ENCODE measurements around the gene MYO18B. TPM values are rescaled to one million over a fixed set of nuclear protein-coding genes. Genes with fewer than 3 reads are reported as not detected.

MYO18B gene
- total and polyA plus RNA-seq, 7 experiments from 2014 or later = 0.22 to 0.97 (median 0.42) TPM; not detected in 2

GRCh38 chr22:25899566-25899965 is 157.6 kb downstream of the MYO18B start:
- H3K27me3 Mint-ChIP-seq = peaks cover 0 to 24% (median 17%) of the 10 kb centered on the region in 5 donors
- Histone ChIP-seq H3K27ac (ENCODE audit: low read depth, low read length) (no peak overlapping the region), H3K4me3 (ENCODE audit: low read length) (no peak overlapping the region), H3K36me3 (ENCODE audit: control insufficient read depth in 2 of 3, insufficient read depth in 3 of 3, low read length in 3 of 3) (no peaks in the 10 kb centered on the region), H3K27me3 (ENCODE audit: control insufficient read depth in 2 of 2, insufficient read depth in 2 of 2, low read length in 2 of 2) (no peaks in the 10 kb centered on the region), H3K4me1 (ENCODE audit: control insufficient read depth in 2 of 2, insufficient read depth in 2 of 2, low read length in 2 of 2) (no peaks in the 10 kb centered on the region), H3K9me3 (ENCODE audit: control insufficient read depth in 2 of 3, low read length in 3 of 3) (no peaks in the 10 kb centered on the region)
- H3K4me1 Mint-ChIP-seq = no peaks in the 10 kb centered on the region
- peaks cover 0 to 3% (median 0%) of the 10 kb centered on the region in 11 donors for H3K9me3 Mint-ChIP-seq
- peaks cover 0 to 1% (median 0%) of the 10 kb centered on the region in 5 donors for H3K36me3 Mint-ChIP-seq
- ChIA-PET POLR2A (no interaction called here), CTCF (no interaction called here)
- no peak overlapping the region for H3K4me3 Mint-ChIP-seq
- no peak overlapping the region for H3K27ac Mint-ChIP-seq
- intact Hi-C loops (cut with micrococcal nuclease) = loop anchor here in 1 of 2 donors (5.0 kb wide), 1 partner anchor 433 kb away; no protein-coding TSS in a partner anchor
- ATAC-seq (no peak), DNase-seq (no peak)

GRCh38 chr22:25900390-25900789 is 158.4 kb downstream of the MYO18B start:
- CTCF ChIA-PET = no interaction called here
- Histone ChIP-seq H3K27ac (ENCODE audit: low read depth, low read length) (no peak overlapping the region), H3K27me3 (ENCODE audit: control insufficient read depth in 2 of 2, insufficient read depth in 2 of 2, low read length in 2 of 2) (no peaks in the 10 kb centered on the region), H3K4me3 (ENCODE audit: low read length) (no peak overlapping the region), H3K9me3 (ENCODE audit: control insufficient read depth in 2 of 3, low read length in 3 of 3) (no peaks in the 10 kb centered on the region), H3K4me1 (ENCODE audit: control insufficient read depth in 2 of 2, insufficient read depth in 2 of 2, low read length in 2 of 2) (no peaks in the 10 kb centered on the region), H3K36me3 (ENCODE audit: control insufficient read depth in 2 of 3, insufficient read depth in 3 of 3, low read length in 3 of 3) (no peaks in the 10 kb centered on the region)
- ATAC-seq (no peak), DNase-seq (no peak)
- POLR2A ChIA-PET = no interaction called here
- Mint-ChIP-seq H3K36me3 (peaks cover 0 to 1% (median 0%) of the 10 kb centered on the region in 5 donors), H3K27me3 (peaks cover 0 to 28% (median 20%) of the 10 kb centered on the region in 5 donors), H3K4me3 (no peak overlapping the region), H3K27ac (no peak overlapping the region), H3K4me1 (no peaks in the 10 kb centered on the region), H3K9me3 (peaks cover 0 to 3% (median 0%) of the 10 kb centered on the region in 11 donors)
- intact Hi-C loops (cut with micrococcal nuclease) = no loop called here

GRCh38 chr22:25900880-25901279 is 158.9 kb downstream of the MYO18B start:
- Mint-ChIP-seq H3K9me3 (peaks cover 0 to 3% (median 0%) of the 10 kb centered on the region in 11 donors), H3K27me3 (peaks cover 0 to 30% (median 21%) of the 10 kb centered on the region in 5 donors), H3K4me3 (no peak overlapping the region), H3K4me1 (no peaks in the 10 kb centered on the region), H3K27ac (no peak overlapping the region), H3K36me3 (peaks cover 0 to 1% (median 0%) of the 10 kb centered on the region in 5 donors)
- DNase-seq = no peak
- no peak for ATAC-seq
- Histone ChIP-seq H3K27ac (ENCODE audit: low read depth, low read length) (no peak overlapping the region), H3K36me3 (ENCODE audit: control insufficient read depth in 2 of 3, insufficient read depth in 3 of 3, low read length in 3 of 3) (no peaks in the 10 kb centered on the region), H3K4me1 (ENCODE audit: control insufficient read depth in 2 of 2, insufficient read depth in 2 of 2, low read length in 2 of 2) (no peaks in the 10 kb centered on the region), H3K27me3 (ENCODE audit: control insufficient read depth in 2 of 2, insufficient read depth in 2 of 2, low read length in 2 of 2) (no peaks in the 10 kb centered on the region), H3K4me3 (ENCODE audit: low read length) (no peak overlapping the region), H3K9me3 (ENCODE audit: control insufficient read depth in 2 of 3, low read length in 3 of 3) (no peaks in the 10 kb centered on the region)
- POLR2A ChIA-PET = no interaction called here
- CTCF ChIA-PET = no interaction called here
- intact Hi-C loops (cut with micrococcal nuclease) = no loop called here

GRCh38 chr22:25902402-25902801 is 160.4 kb downstream of the MYO18B start:
- no peaks in the 10 kb centered on the region for H3K4me1 Mint-ChIP-seq
- H3K9me3 Mint-ChIP-seq = peaks cover 0 to 5% (median 2%) of the 10 kb centered on the region in 11 donors
- peaks cover 0 to 4% (median 0%) of the 10 kb centered on the region in 5 donors for H3K36me3 Mint-ChIP-seq
- no peak overlapping the region for H3K4me3 ChIP-seq (ENCODE audit: low read length)
- H3K27ac Mint-ChIP-seq = no peak overlapping the region
- peaks cover 0 to 29% (median 21%) of the 10 kb centered on the region in 5 donors for H3K27me3 Mint-ChIP-seq
- CTCF ChIA-PET = no interaction called here
- H3K4me1 ChIP-seq (ENCODE audit: control insufficient read depth in 2 of 2, insufficient read depth in 2 of 2, low read length in 2 of 2) = no peaks in the 10 kb centered on the region
- H3K27ac ChIP-seq (ENCODE audit: low read depth, low read length) = no peak overlapping the region
- intact Hi-C loops (cut with micrococcal nuclease) = no loop called here
- H3K27me3 ChIP-seq (ENCODE audit: control insufficient read depth in 2 of 2, insufficient read depth in 2 of 2, low read length in 2 of 2) = no peaks in the 10 kb centered on the region
- H3K9me3 ChIP-seq (ENCODE audit: control insufficient read depth in 2 of 3, low read length in 3 of 3) = no peaks in the 10 kb centered on the region
- no peak for ATAC-seq
- no peak overlapping the region for H3K4me3 Mint-ChIP-seq
- DNase-seq = no peak
- POLR2A ChIA-PET = no interaction called here
- no peaks in the 10 kb centered on the region for H3K36me3 ChIP-seq (ENCODE audit: control insufficient read depth in 2 of 3, insufficient read depth in 3 of 3, low read length in 3 of 3)

- H3K9me3 ChIP-seq (ENCODE audit: control insufficient read depth in 2 of 3, low read length in 3 of 3) = no peaks in the 10 kb centered on the region
- no peaks in the 10 kb centered on the region for H3K4me1 ChIP-seq (ENCODE audit: control insufficient read depth in 2 of 2, insufficient read depth in 2 of 2, low read length in 2 of 2)
- H3K27me3 ChIP-seq (ENCODE audit: control insufficient read depth in 2 of 2, insufficient read depth in 2 of 2, low read length in 2 of 2) = no peaks in the 10 kb centered on the region
- H3K9me3 Mint-ChIP-seq = peaks cover 0 to 5% (median 3%) of the 10 kb centered on the region in 11 donors
- no peaks in the 10 kb centered on the region for H3K4me1 Mint-ChIP-seq
- ChIA-PET CTCF (no interaction called here), POLR2A (no interaction called here)
- no peak overlapping the region for H3K27ac ChIP-seq (ENCODE audit: low read depth, low read length)
- H3K27ac Mint-ChIP-seq = no peak overlapping the region
- H3K36me3 Mint-ChIP-seq = peaks cover 0 to 4% (median 0%) of the 10 kb centered on the region in 5 donors
- intact Hi-C loops (cut with micrococcal nuclease) = no loop called here
- no peak for ATAC-seq
- H3K4me3 ChIP-seq (ENCODE audit: low read length) = no peak overlapping the region
- no peak for DNase-seq
- H3K36me3 ChIP-seq (ENCODE audit: control insufficient read depth in 2 of 3, insufficient read depth in 3 of 3, low read length in 3 of 3) = no peaks in the 10 kb centered on the region
- peaks cover 0 to 38% (median 21%) of the 10 kb centered on the region in 5 donors for H3K27me3 Mint-ChIP-seq
- no peak overlapping the region for H3K4me3 Mint-ChIP-seq
Observed at GRCh38 chr22:25903294-25903693, 161.3 kb downstream of the MYO18B start.

GRCh38 chr22:25908212-25908611 is 166.2 kb downstream of the MYO18B start:
- Histone ChIP-seq H3K27ac (ENCODE audit: low read depth, low read length) (no peak overlapping the region), H3K9me3 (ENCODE audit: control insufficient read depth in 2 of 3, low read length in 3 of 3) (no peaks in the 10 kb centered on the region), H3K27me3 (ENCODE audit: control insufficient read depth in 2 of 2, insufficient read depth in 2 of 2, low read length in 2 of 2) (no peaks in the 10 kb centered on the region), H3K36me3 (ENCODE audit: control insufficient read depth in 2 of 3, insufficient read depth in 3 of 3, low read length in 3 of 3) (no peaks in the 10 kb centered on the region), H3K4me3 (ENCODE audit: low read length) (no peak overlapping the region), H3K4me1 (ENCODE audit: control insufficient read depth in 2 of 2, insufficient read depth in 2 of 2, low read length in 2 of 2) (no peaks in the 10 kb centered on the region)
- CTCF ChIA-PET = interaction anchor here (0.7 kb wide), 1 partner anchor 459 kb away, joined by 3 read pairs; no protein-coding TSS in a partner anchor
- POLR2A ChIA-PET = no interaction called here
- Mint-ChIP-seq H3K4me1 (no peaks in the 10 kb centered on the region), H3K27ac (no peak overlapping the region), H3K4me3 (no peak overlapping the region), H3K36me3 (peaks cover 0 to 2% (median 0%) of the 10 kb centered on the region in 5 donors), H3K9me3 (peaks cover 0 to 5% (median 3%) of the 10 kb centered on the region in 11 donors), H3K27me3 (peaks cover 8 to 52% (median 19%) of the 10 kb centered on the region in 5 donors)
- ATAC-seq (no peak), DNase-seq (no peak)
- intact Hi-C loops (cut with micrococcal nuclease) = no loop called here

- H3K9me3 ChIP-seq (ENCODE audit: control insufficient read depth in 2 of 3, low read length in 3 of 3) = no peaks in the 10 kb centered on the region
- H3K4me3 Mint-ChIP-seq = no peak overlapping the region
- H3K36me3 ChIP-seq (ENCODE audit: control insufficient read depth in 2 of 3, insufficient read depth in 3 of 3, low read length in 3 of 3) = no peaks in the 10 kb centered on the region
- ATAC-seq (no peak), DNase-seq (no peak)
- H3K27ac ChIP-seq (ENCODE audit: low read depth, low read length) = no peak overlapping the region
- H3K9me3 Mint-ChIP-seq = peaks cover 0 to 5% (median 3%) of the 10 kb centered on the region in 11 donors
- CTCF ChIA-PET = interaction anchor here (0.7 kb wide), 1 partner anchor 458 kb away, joined by 3 read pairs; no protein-coding TSS in a partner anchor
- POLR2A ChIA-PET = no interaction called here
- H3K4me3 ChIP-seq (ENCODE audit: low read length) = no peak overlapping the region
- H3K27me3 ChIP-seq (ENCODE audit: control insufficient read depth in 2 of 2, insufficient read depth in 2 of 2, low read length in 2 of 2) = no peaks in the 10 kb centered on the region
- H3K4me1 ChIP-seq (ENCODE audit: control insufficient read depth in 2 of 2, insufficient read depth in 2 of 2, low read length in 2 of 2) = no peaks in the 10 kb centered on the region
- H3K4me1 Mint-ChIP-seq = no peaks in the 10 kb centered on the region
- no peak overlapping the region for H3K27ac Mint-ChIP-seq
- intact Hi-C loops (cut with micrococcal nuclease) = no loop called here
- H3K36me3 Mint-ChIP-seq = peaks cover 0 to 2% (median 0%) of the 10 kb centered on the region in 5 donors
- H3K27me3 Mint-ChIP-seq = peaks cover 10 to 52% (median 20%) of the 10 kb centered on the region in 5 donors
Observed at GRCh38 chr22:25908755-25909154, 166.8 kb downstream of the MYO18B start.
